Tongue (tissue), 2 donors: Measurements from ENCODE around the gene HBQ1. TPM values are rescaled to one million over a fixed set of nuclear protein-coding genes. Genes with fewer than 3 reads are reported as not detected.
"Not testable (repeated sequence)": the region's sequence is repeated elsewhere in the genome, so short reads cannot be mapped to it uniquely, and the experiment has no call there.

Source experiments
- DNase-seq: peaks from one replicate; pipeline ENCODE4 v3.0.0-alpha.2; 2015
- total RNA-seq: library from RNA; depleted of rRNA; stranded (reverse); fragments of >200 nt; gene quantifications from one replicate; pipeline ENCODE4 v1.2.3, GENCODE V29; 2014

Gene HBQ1
- not detected for total RNA-seq

GRCh38 chr16:180101-180675, at the start of gene HBQ1:
HBQ1 (plus strand) TSS chr16:180459; CDS start chr16:180487, 28 bp downstream.
- peak; percentile 55 for DNase-seq

- no peak for DNase-seq
Observed at GRCh38 chr16:130533-131173, 49.6 kb upstream of the HBQ1 start.

- no peak for DNase-seq
Observed at GRCh38 chr16:132120-132519, 48.1 kb upstream of the HBQ1 start.

- DNase-seq: no peak
Observed at GRCh38 chr16:133716-134115, 46.5 kb upstream of the HBQ1 start.

GRCh38 chr16:138049-138417, 42.2 kb upstream of the HBQ1 start:
- DNase-seq: peak; percentile 54

GRCh38 chr16:140175-140857, 39.9 kb upstream of the HBQ1 start:
- DNase-seq: no peak

GRCh38 chr16:142405-142967, 37.8 kb upstream of the HBQ1 start:
- DNase-seq: no peak

- peak; percentile 17 for DNase-seq
Observed at GRCh38 chr16:143047-143446, 37.2 kb upstream of the HBQ1 start.

GRCh38 chr16:143456-143855, 36.8 kb upstream of the HBQ1 start:
- no peak for DNase-seq

GRCh38 chr16:144797-145252, 35.4 kb upstream of the HBQ1 start:
- no peak for DNase-seq

- DNase-seq: no peak
Observed at GRCh38 chr16:146646-147045, 33.6 kb upstream of the HBQ1 start.

GRCh38 chr16:149024-149660, 31.1 kb upstream of the HBQ1 start:
- no peak for DNase-seq

GRCh38 chr16:152141-153128, 27.8 kb upstream of the HBQ1 start, which contains the start of gene HBZ:
HBZ (plus strand) TSS chr16:152644; CDS start chr16:152910, 266 bp downstream.
- DNase-seq: no peak

- DNase-seq: not testable (repeated sequence)
Observed at GRCh38 chr16:153129-153521, 27.1 kb upstream of the HBQ1 start.

GRCh38 chr16:153550-154216, 26.6 kb upstream of the HBQ1 start:
- DNase-seq: not testable (repeated sequence)

GRCh38 chr16:154217-155030, 25.8 kb upstream of the HBQ1 start:
- peak; percentile 77 for DNase-seq

GRCh38 chr16:155031-155398, 25.2 kb upstream of the HBQ1 start:
- no peak for DNase-seq

GRCh38 chr16:159136-159849, 21.0 kb upstream of the HBQ1 start:
- DNase-seq: no peak

- DNase-seq: not testable (repeated sequence)
Observed at GRCh38 chr16:160242-160641, 20.0 kb upstream of the HBQ1 start.
